ENCODE results near the gene PTPRCAP. TPM values are rescaled to one million over a fixed set of nuclear protein-coding genes. Genes with fewer than 3 reads are reported as not detected.

Gene PTPRCAP
- polyA plus RNA-seq, 1 donor (not counting 4 experiments of a cell fraction or from before 2014, with no cell fraction given), result not detected

DNA sequence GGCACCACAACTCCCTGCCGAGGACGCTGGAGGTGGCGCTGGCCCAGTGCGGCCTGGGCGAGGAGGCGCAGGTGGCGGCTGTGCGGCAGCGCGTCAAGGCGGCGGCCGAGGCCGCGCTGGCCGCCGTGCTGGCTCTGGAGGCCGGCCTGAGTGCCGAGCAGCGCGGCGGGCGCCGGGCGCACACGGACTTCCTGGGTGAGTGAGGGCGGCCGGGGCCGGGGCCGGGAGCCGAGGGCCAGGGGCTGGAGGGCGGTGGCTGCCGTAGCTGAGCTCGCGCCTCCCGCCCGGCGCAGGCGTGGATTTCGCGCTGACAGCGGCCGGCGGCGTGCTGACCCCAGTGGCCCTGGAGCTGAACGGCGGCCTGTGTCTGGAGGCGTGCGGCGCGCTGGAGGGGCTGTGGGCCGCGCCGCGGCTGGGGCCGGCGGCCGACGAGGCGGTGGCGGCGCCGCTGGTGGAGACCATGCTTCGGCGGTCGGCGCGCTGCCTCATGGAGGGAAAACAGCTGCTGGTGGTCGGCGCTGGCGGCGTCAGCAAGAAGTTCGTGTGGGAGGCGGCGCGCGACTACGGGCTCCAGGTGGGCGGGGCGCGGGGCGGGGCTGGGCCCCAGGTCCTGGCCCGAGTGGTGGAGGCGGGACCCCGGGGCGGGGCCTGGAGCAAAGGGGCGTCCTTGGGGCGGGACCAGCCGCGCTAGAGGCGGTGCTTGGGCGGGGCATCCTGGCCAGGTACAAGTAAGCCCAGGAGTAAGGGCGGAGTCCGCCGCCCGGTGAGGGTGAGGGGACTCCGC lies 16.6 kb downstream of the PTPRCAP start:
- no peak overlapping the region for H3K27ac ChIP-seq (ENCODE audit: control insufficient read depth, insufficient read depth, low read length)
- TF ChIP-seq, protein P1, sequence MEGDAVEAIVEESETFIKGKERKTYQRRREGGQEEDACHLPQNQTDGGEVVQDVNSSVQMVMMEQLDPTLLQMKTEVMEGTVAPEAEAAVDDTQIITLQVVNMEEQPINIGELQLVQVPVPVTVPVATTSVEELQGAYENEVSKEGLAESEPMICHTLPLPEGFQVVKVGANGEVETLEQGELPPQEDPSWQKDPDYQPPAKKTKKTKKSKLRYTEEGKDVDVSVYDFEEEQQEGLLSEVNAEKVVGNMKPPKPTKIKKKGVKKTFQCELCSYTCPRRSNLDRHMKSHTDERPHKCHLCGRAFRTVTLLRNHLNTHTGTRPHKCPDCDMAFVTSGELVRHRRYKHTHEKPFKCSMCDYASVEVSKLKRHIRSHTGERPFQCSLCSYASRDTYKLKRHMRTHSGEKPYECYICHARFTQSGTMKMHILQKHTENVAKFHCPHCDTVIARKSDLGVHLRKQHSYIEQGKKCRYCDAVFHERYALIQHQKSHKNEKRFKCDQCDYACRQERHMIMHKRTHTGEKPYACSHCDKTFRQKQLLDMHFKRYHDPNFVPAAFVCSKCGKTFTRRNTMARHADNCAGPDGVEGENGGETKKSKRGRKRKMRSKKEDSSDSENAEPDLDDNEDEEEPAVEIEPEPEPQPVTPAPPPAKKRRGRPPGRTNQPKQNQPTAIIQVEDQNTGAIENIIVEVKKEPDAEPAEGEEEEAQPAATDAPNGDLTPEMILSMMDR (optimal IDR thresholded peaks at IDR 0.05 in 1 of 3, IDR thresholded peaks at IDR 0.05 in 1 of 3, conservative IDR thresholded peaks at IDR 0.05 in 1 of 3; ENCODE audit: extremely low read depth in 1 of 3, insufficient read depth in 2 of 3, low read length in 3 of 3), result no peak
- H3K9ac ChIP-seq (ENCODE audit: control insufficient read depth, extremely low read depth, insufficient read depth, low read length), result peak overlapping the region; percentile 56
- H3K9me3 ChIP-seq (ENCODE audit: control insufficient read depth, low read depth, low read length), result no peaks in the 10 kb centered on the region
- dilution Hi-C loops (cut with MboI; ENCODE audit: extremely low pct_ligation_motif_present, low sequenced_read_pairs), result no loop called here
- DNase-seq (ENCODE audit: low read depth, low spot score) (peak; percentile 80), FAIRE-seq (no peak)
- H3K36me3 ChIP-seq (ENCODE audit: control insufficient read depth in 2 of 2, extremely low read depth in 1 of 2, insufficient read depth in 2 of 2, low read length in 2 of 2), result no peaks in the 10 kb centered on the region
- no peaks in the 10 kb centered on the region for H3K9me1 ChIP-seq (ENCODE audit: control insufficient read depth, extremely low read depth, insufficient read depth, low read length)
- H4K20me1 ChIP-seq (ENCODE audit: control insufficient read depth, extremely low read depth, insufficient read depth, low read length), result no peaks in the 10 kb centered on the region
- H3K4me1 ChIP-seq (ENCODE audit: control insufficient read depth, extremely low read depth, insufficient read depth, low read length), result peaks cover 22% of the 10 kb centered on the region
- H2AFZ ChIP-seq (ENCODE audit: control insufficient read depth, low read length), result peak overlapping the region; percentile 73
- H3K4me2 ChIP-seq (ENCODE audit: control insufficient read depth, extremely low read depth, insufficient read depth, low read depth, low read length), result peak overlapping the region; percentile 78
- no peaks in the 10 kb centered on the region for H3K79me2 ChIP-seq (ENCODE audit: control insufficient read depth, insufficient read depth, low read length)
- H3K27me3 ChIP-seq (ENCODE audit: control insufficient read depth, extremely low read depth, insufficient read depth, low read length), result peaks cover 4% of the 10 kb centered on the region
- peak overlapping the region; percentile 25 to 68 (median 59) for H3K4me3 ChIP-seq (ENCODE audit: control insufficient read depth in 2 of 3, extremely low read depth in 1 of 3, insufficient read depth in 2 of 3, low read depth in 1 of 3, low read length in 3 of 3)

DNA sequence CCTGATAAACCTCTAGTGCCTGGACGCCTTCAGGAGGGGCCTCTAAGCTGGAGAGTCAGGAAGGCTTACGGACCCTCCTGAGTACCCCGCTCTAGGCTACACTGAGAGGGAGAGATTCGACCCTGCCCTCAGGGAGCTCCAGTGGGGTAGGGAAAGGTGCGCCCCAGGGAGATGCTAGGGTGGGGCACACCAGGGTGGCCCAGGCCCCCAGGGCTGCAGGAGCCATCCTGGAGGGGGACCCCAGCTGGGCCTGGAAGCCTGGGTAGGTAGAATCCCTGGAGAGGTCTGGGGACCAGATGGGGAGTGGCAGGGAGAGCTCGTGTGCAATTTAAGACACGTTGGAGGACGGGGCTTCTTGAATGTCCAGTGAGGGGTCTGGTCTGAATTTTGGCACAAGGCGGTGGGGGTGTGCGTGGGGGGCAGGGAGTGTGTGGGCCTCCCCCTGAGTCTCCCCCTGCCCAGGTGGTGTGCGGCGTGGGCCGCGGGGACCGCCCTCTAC lies 17.3 kb downstream of the PTPRCAP start:
- no peaks in the 10 kb centered on the region for H3K9me1 ChIP-seq (ENCODE audit: control insufficient read depth, extremely low read depth, insufficient read depth, low read length)
- H3K27ac ChIP-seq (ENCODE audit: control insufficient read depth, insufficient read depth, low read length), result no peak overlapping the region
- no peaks in the 10 kb centered on the region for H4K20me1 ChIP-seq (ENCODE audit: control insufficient read depth, extremely low read depth, insufficient read depth, low read length)
- DNase-seq (ENCODE audit: low read depth, low spot score) (no peak), FAIRE-seq (no peak)
- H3K9ac ChIP-seq (ENCODE audit: control insufficient read depth, extremely low read depth, insufficient read depth, low read length), result peak overlapping the region; percentile 56
- peak overlapping the region; percentile 78 for H3K4me2 ChIP-seq (ENCODE audit: control insufficient read depth, extremely low read depth, insufficient read depth, low read depth, low read length)
- H3K36me3 ChIP-seq (ENCODE audit: control insufficient read depth in 2 of 2, extremely low read depth in 1 of 2, insufficient read depth in 2 of 2, low read length in 2 of 2), result no peaks in the 10 kb centered on the region
- no peaks in the 10 kb centered on the region for H3K9me3 ChIP-seq (ENCODE audit: control insufficient read depth, low read depth, low read length)
- no peak overlapping the region for H2AFZ ChIP-seq (ENCODE audit: control insufficient read depth, low read length)
- dilution Hi-C loops (cut with MboI; ENCODE audit: extremely low pct_ligation_motif_present, low sequenced_read_pairs), result no loop called here
- H3K27me3 ChIP-seq (ENCODE audit: control insufficient read depth, extremely low read depth, insufficient read depth, low read length), result peaks cover 5% of the 10 kb centered on the region
- TF ChIP-seq, protein P1 (optimal IDR thresholded peaks at IDR 0.05 in 1 of 3, IDR thresholded peaks at IDR 0.05 in 1 of 3, conservative IDR thresholded peaks at IDR 0.05 in 1 of 3; ENCODE audit: extremely low read depth in 1 of 3, insufficient read depth in 2 of 3, low read length in 3 of 3), result no peak
- no peak for TF ChIP-seq EZH2 (IDR thresholded peaks at IDR 0.05; ENCODE audit: low read length)
- peak overlapping the region in 1 of 3 experiments; percentile 68 for H3K4me3 ChIP-seq (ENCODE audit: control insufficient read depth in 2 of 3, extremely low read depth in 1 of 3, insufficient read depth in 2 of 3, low read depth in 1 of 3, low read length in 3 of 3)
- no peaks in the 10 kb centered on the region for H3K79me2 ChIP-seq (ENCODE audit: control insufficient read depth, insufficient read depth, low read length)
- peaks cover 22% of the 10 kb centered on the region for H3K4me1 ChIP-seq (ENCODE audit: control insufficient read depth, extremely low read depth, insufficient read depth, low read length)

Data from keratinocyte (primary cell).